Activated CD8-positive, alpha-beta memory T cell treated with anti-CD3 and anti-CD28 coated beads for 4 hours (primary cell): Measurements from ENCODE around the gene TMCC2.

Source experiments
- DNase-seq, 2 donors: peaks; one replicate each; pipeline ENCODE4 v3.0.0-alpha.2; 2020; ENCODE audit warnings: low read depth in 2 of 2

Gene TMCC2

GRCh38 chr1:205239078-205239477 lies 11.3 kb downstream of the TMCC2 start:
- no peak for DNase-seq

GRCh38 chr1:205240118-205240517 lies 12.4 kb downstream of the TMCC2 start:
- DNase-seq = no peak

- no peak for DNase-seq
These were observed 12.8 kb downstream of the TMCC2 start for GRCh38 chr1:205240569-205240968.

- no peak for DNase-seq
These were observed 13.8 kb downstream of the TMCC2 start for GRCh38 chr1:205241366-205242030.

- DNase-seq = no peak
These were observed 15.8 kb downstream of the TMCC2 start for GRCh38 chr1:205243350-205244191.

GRCh38 chr1:205244384-205244783 lies 16.6 kb downstream of the TMCC2 start:
- no peak for DNase-seq

- no peak for DNase-seq
These were observed 17.4 kb downstream of the TMCC2 start for GRCh38 chr1:205245096-205245495.

GRCh38 chr1:205246351-205247119 lies 18.8 kb downstream of the TMCC2 start:
- no peak for DNase-seq

- no peak for DNase-seq
These were observed 19.6 kb downstream of the TMCC2 start for GRCh38 chr1:205247130-205247921.

- no peak for DNase-seq
These were observed 21.3 kb downstream of the TMCC2 start for GRCh38 chr1:205248793-205249601.

- DNase-seq = no peak
These were observed 21.9 kb downstream of the TMCC2 start for GRCh38 chr1:205249651-205250050.

- no peak for DNase-seq
These were observed 23.0 kb downstream of the TMCC2 start for GRCh38 chr1:205250699-205251098.

GRCh38 chr1:205251576-205251975 lies 23.8 kb downstream of the TMCC2 start:
- no peak for DNase-seq

GRCh38 chr1:205255941-205256780 lies 28.4 kb downstream of the TMCC2 start:
- DNase-seq = peak; percentile 64 to 71

GRCh38 chr1:205256951-205257625 lies 29.3 kb downstream of the TMCC2 start:
- DNase-seq = no peak

- no peak for DNase-seq
These were observed 30.0 kb downstream of the TMCC2 start for GRCh38 chr1:205257735-205258134.

- no peak for DNase-seq
These were observed 30.5 kb downstream of the TMCC2 start for GRCh38 chr1:205258261-205258691.

GRCh38 chr1:205258719-205259118 lies 31.0 kb downstream of the TMCC2 start:
- DNase-seq = no peak

GRCh38 chr1:205259324-205259832 lies 31.6 kb downstream of the TMCC2 start:
- DNase-seq = no peak
